Measurements from ENCODE around the gene OTP.

GRCh38 chr5:77637170-77637997 is 1.1 kb downstream of the OTP start:
- TF ChIP-seq CTCF (IDR thresholded peaks at IDR 0.05) = no peak
- no peak for TF ChIP-seq POLR2A (IDR thresholded peaks at IDR 0.05)

Data from lower leg skin (tissue), 3 donors.